HUES6 (cell line): ENCODE measurements around the gene RBMY1A1.
"Not testable (repeated sequence)": the region's sequence is repeated elsewhere in the genome, so short reads cannot be mapped to it uniquely, and the experiment has no call there.

Source experiments
- H3K27ac ChIP-seq: 2 replicates; pipeline ENCODE4 v1.7.0; 2013; ENCODE audit warnings: low read depth, mild to moderate bottlenecking, low read length, inconsistent platforms
- H3K27me3 ChIP-seq: 2 replicates; pipeline ENCODE4 v1.6.1; 2013; ENCODE audit warnings: low read length; ENCODE audit not compliant: control insufficient read depth, insufficient read depth
- H3K36me3 ChIP-seq: 2 replicates; pipeline ENCODE4 v1.6.1; 2013; ENCODE audit warnings: low read length; ENCODE audit not compliant: control insufficient read depth, insufficient read depth
- H3K4me1 ChIP-seq: 2 replicates; pipeline ENCODE4 v1.6.1; 2013; ENCODE audit warnings: low read length; ENCODE audit not compliant: control insufficient read depth, insufficient read depth
- H3K4me3 ChIP-seq: 2 replicates; pipeline ENCODE4 v1.5.1; 2013; ENCODE audit warnings: low read depth, low read length
- H3K9ac ChIP-seq: one replicate; pipeline ENCODE4 v1.6.1; 2013; ENCODE audit warnings: mild to moderate bottlenecking, low read length
- H3K9me3 ChIP-seq: 2 replicates; pipeline ENCODE4 v1.6.1; 2013; ENCODE audit warnings: low read depth, low read length; ENCODE audit not compliant: control insufficient read depth, insufficient read depth

The RBMY1A1 gene

DNA sequence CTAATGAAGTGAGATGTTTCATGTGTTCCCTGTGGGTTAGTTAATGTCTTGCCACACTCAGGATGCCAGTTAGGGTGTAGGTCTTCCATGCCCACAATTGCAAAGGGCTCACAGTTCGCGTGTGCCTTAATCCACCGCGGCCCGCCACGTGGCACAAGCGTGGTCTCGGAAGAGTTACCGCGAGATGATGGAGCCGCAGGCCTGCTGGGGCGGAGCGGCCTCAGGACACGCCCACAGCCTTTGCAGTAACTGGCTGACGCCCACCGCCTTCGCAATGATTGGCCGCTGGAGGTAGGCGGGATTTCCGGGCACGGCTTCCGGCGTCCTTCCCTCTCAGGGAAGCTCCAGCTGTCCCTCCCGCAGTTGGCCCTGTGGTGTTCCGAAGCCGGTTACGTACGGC is at the start of gene RBMY1A1:
Gene RBMY1A1, plus strand, starts transcription at position 301 of the 400 bp plus-strand sequence. CDS start 2,013 bp downstream, outside the sequence.
- H3K4me1 ChIP-seq, H3K27ac ChIP-seq, H3K36me3 ChIP-seq, H3K9ac ChIP-seq, H3K27me3 ChIP-seq, H3K4me3 ChIP-seq, H3K9me3 ChIP-seq: not testable (repeated sequence)

DNA sequence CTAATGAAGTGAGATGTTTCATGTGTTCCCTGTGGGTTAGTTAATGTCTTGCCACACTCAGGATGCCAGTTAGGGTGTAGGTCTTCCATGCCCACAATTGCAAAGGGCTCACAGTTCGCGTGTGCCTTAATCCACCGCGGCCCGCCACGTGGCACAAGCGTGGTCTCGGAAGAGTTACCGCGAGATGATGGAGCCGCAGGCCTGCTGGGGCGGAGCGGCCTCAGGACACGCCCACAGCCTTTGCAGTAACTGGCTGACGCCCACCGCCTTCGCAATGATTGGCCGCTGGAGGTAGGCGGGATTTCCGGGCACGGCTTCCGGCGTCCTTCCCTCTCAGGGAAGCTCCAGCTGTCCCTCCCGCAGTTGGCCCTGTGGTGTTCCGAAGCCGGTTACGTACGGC is 23.6 kb upstream of the RBMY1A1 start, which contains the start of gene RBMY1B:
Gene RBMY1B, plus strand, starts transcription at position 301 of the 400 bp plus-strand sequence. CDS start 2,013 bp downstream, outside the sequence.
- not testable (repeated sequence) for H3K9ac ChIP-seq, H3K27ac ChIP-seq, H3K4me1 ChIP-seq, H3K36me3 ChIP-seq, H3K9me3 ChIP-seq, H3K27me3 ChIP-seq, H3K4me3 ChIP-seq

DNA sequence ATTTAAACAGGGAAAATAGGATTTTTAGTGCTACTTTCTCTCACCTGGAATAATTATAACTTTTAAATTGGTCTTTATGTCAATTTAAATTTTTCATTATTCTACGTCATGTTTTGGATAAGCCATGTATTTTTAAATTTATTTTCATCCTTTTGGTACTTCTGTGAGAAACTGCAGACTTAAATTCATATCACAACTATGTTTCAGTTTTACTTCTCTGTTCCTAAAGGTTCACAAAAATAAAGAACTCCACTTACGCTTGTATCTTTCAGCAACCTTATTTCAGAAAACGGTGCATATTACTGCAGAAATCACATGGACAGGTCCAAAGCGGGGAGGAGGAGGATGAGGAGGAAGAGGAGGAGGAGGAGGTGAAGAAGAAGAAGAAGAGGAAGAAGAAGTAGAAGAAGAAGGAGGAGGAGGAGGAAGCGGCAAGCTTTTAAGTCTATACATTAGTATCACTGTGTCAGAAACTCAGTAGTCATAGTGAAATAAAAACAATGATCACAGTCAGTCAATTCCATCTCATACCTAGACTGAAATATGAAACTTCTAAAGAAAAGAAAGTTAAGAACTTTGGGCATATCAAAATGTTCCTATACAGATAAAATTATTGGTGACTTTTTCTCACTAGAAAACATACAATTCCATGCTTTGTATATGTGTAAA is 24.8 kb downstream of the RBMY1A1 start:
- not testable (repeated sequence) for H3K27ac ChIP-seq, H3K27me3 ChIP-seq, H3K4me1 ChIP-seq, H3K36me3 ChIP-seq, H3K4me3 ChIP-seq, H3K9me3 ChIP-seq, H3K9ac ChIP-seq

DNA sequence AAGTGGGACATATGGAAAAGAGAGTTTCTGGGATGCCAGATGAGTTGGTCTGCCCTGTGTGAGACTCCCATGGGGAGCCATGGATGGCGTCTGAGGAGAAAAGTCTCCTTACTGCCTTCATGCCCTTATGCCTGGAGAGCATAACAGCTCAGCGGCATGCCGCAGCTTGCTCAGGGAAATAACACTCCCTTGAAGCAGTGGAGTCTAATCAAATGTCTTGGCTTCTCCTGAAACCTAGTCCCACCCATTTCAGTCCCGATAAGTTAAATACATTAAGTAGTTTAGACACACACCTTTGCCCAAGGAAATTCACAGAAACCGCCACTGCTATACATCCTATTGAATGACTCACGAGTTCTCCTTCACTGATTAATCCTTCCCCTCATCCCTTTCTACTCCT is 50.8 kb downstream of the RBMY1A1 start:
- no peaks in the 10 kb centered on the region for H3K9me3 ChIP-seq

DNA sequence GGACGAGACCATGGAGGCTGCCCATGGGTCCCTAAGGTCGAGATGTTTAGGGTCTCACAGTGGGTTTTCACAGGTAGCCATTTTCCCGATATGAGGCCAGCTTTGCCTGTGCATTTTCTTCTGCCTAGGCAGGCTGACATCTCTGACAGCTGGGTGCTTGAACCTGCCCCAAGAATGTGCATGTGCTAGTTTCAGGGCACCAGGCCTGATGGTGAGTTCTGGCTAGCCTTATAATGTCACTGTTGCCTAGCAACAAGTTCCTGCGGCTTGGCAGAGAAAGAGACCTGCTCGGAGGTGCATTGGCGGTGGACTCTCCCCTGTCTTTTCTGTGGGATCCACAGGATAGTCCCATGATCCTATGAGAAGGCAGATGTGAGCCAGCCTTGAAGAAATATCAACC is 51.8 kb downstream of the RBMY1A1 start:
- H3K4me3 ChIP-seq, H3K27me3 ChIP-seq, H3K27ac ChIP-seq, H3K9ac ChIP-seq, H3K9me3 ChIP-seq, H3K4me1 ChIP-seq, H3K36me3 ChIP-seq: not testable (repeated sequence)

More for the DNA sequence above, 50.8 kb downstream of the RBMY1A1 start:
- Histone ChIP-seq H3K4me3 (no peak overlapping the region), H3K9ac (no peak overlapping the region), H3K27me3 (no peaks in the 10 kb centered on the region), H3K27ac (no peak overlapping the region), H3K36me3 (no peaks in the 10 kb centered on the region), H3K4me1 (no peaks in the 10 kb centered on the region)

DNA sequence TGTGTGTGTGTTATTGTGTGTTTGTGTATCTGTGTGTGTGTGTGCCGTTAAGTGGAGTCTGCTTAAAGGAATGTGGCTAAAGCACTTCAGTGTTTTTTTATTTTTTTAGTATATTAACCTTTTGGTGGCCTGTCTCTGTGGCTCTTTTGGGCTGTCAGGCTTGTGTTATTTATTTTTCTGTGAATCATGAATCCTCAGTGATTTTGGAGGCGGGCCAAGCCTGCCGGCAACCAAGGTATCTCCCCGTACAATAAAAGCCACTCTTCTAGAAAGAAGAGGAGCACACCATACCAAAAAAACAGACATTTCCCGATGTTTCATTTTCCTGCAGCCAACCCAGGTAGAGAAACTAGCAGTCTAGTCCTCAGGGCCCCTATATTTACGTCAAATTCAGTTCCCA is 57.4 kb downstream of the RBMY1A1 start:
- no peak overlapping the region for H3K27ac ChIP-seq
- no peak overlapping the region for H3K4me3 ChIP-seq
- H3K4me1 ChIP-seq: no peaks in the 10 kb centered on the region
- no peaks in the 10 kb centered on the region for H3K27me3 ChIP-seq
- no peaks in the 10 kb centered on the region for H3K36me3 ChIP-seq
- no peak overlapping the region for H3K9ac ChIP-seq
- H3K9me3 ChIP-seq: no peaks in the 10 kb centered on the region

DNA sequence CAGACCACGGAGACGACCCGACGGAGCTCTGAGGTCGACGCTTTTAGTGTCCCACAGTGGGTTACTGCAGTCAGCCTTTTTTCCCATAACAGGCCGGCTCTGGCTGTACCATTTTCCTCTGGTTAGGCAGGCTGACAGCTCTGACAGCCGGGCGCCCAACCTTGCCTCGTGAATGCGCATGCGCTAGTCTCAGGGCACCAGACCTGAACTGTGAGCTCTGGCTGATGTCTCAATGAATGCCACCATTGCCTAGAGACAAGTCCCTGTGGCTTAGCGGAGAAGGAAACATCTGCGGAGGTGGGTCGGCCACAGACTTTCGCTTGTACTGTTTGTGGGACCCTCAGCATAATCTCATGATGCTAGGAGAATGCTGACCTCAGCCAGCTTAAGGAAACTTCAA is 61.6 kb downstream of the RBMY1A1 start:
- not testable (repeated sequence) for H3K9ac ChIP-seq, H3K36me3 ChIP-seq, H3K4me3 ChIP-seq, H3K27ac ChIP-seq, H3K27me3 ChIP-seq, H3K4me1 ChIP-seq, H3K9me3 ChIP-seq
